ACHN (cell line): ENCODE measurements around the gene ATOX1.
A peak's percentile ranks its signal among the peaks of the same experiment; 100 is the strongest.
"Not testable (repeated sequence)": the region's sequence is repeated elsewhere in the genome, so short reads cannot be mapped to it uniquely, and the experiment has no call there.

Experiments
- DNase-seq: peaks from one replicate; pipeline ENCODE4 v3.0.0-alpha.2; 2015
- in situ Hi-C: cut with HindIII; loops from 2 replicates; pipeline ENCODE4 v1.10.0; 2017; ENCODE audit warnings: low sequenced_read_pairs, low pct_ligation_motif_present, low pct_unique_long_range_greater_than_20kb

Gene ATOX1

DNA sequence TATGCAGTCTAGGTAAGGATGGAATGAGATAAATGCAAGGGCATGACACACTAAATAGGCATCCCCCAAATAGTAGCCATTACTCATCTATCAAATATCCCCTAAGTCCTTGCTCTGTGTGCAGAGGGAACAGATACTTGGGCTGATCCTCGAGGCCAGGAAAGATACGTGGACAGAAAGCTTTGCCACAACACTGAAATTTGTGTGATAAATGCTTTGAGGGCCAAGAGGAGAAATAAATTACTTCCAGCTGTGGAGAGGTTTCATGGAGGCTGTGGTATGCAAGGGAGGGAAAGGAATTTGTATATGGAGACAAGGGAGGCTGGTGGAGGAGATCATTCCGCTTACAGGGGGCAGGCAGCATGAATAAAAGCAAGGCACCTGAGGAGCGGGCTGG lies 18.5 kb downstream of the ATOX1 start:
- in situ Hi-C loops = no loop called here
- peak; percentile 77 for DNase-seq

DNA sequence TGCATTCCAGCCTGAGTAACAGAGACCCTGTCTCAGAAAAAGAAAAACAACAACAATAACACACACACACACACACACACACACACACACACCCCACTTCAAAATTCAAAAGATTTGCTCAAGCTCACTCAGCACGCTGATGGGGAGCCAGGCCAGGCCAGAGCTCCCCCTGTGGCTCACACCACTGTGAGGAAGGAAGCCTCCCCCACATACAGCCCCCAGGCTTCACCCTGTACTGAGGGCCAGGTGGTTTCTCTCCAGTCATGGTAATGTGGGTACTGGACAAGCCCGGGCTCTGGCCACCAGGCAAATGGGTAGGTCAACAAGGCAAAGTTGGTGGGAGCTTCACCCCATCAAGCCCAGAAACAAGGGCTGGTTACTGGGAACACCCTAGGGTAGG lies 19.0 kb downstream of the ATOX1 start:
- in situ Hi-C loops = no loop called here
- DNase-seq = peak; percentile 25

DNA sequence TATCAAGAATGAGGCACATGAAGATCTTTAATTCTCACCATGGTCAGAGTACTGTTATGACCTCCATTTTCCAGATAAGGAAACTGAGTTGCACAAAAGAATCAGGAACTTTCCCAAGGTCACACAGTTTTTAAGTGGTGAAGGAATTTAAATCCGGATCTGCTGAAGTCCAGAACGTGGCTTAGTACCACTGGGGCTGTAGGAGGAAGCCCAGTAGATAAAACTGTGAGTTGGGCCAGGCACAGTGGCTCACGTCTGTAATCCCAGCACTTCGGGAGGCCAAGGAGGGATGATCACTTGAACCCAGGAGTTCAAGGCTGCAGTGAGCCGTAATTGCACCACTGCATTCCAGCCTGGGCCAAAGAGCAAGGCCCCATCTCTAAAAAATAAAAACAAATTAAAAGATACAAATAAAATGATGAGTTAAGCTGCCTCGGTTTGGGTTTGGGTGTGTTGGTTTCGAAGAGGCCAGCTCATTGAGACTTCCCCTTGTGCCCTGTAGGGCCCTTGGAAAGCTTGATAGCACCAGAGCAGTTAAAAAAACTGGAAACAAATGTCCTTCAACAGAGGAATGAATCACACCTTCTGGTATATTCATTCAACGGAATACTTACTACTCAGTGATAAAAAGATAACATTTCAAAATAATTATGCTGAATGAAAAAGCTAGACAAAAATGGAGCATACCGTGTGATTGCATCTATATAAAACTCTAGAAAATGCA lies 20.1 kb downstream of the ATOX1 start:
- DNase-seq = no peak
- in situ Hi-C loops = no loop called here

DNA sequence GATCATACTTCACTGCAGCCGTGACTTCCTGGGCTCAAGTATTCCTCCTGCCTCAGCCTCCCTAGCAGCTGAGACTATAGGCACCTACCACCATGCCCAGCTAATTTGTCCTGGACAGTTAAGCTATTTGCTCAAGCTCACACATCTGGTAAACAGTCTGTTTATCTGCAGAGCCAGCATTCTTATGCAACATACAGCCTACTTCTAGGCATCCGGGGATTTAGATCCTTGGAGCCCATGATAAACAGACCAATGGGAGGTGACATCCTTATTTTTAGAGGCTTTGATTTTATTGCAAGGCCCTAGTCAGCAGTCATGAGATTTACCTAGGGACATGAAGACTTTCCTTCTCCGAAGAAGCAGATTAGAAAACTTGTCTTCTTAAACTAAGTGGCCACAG lies 21.0 kb downstream of the ATOX1 start:
- DNase-seq = no peak
- in situ Hi-C loops = no loop called here

DNA sequence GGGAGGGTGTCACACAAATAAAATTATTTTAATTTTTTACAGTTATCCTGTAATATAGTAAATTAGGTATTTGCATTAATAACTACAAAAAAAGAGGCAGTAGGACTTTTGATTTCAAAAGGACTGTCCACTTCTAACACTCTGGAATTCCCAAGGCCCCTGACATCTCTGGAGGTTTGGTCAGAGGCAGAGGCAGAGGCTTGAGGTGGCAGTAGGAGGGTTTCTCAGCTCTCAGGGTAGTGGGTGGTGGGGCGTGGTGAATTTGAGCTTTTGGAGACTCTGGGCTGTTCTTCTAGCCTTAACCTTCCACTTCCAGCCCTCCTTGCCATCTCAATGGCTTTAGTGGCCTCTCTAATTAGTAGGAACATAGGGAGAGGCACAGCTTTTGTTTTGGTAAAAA lies 22.8 kb downstream of the ATOX1 start:
- DNase-seq = no peak
- in situ Hi-C loops = no loop called here

DNA sequence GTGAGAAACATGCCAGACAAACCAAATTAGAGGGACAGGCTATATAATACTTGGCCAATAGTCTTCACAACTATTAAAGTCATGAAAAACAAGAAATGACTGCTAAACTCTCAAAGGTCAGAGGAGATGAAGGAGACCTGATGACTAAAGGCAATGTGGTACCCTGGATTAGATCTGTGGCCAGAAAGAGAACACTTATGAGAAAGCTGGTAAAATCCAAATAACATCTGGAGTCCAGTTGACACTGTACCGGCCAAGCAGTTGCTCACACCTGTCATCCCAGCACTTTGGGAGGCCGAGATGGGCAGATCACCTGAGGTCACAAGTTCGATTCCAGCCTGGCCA lies 24.4 kb downstream of the ATOX1 start:
- no peak for DNase-seq
- in situ Hi-C loops = no loop called here

DNA sequence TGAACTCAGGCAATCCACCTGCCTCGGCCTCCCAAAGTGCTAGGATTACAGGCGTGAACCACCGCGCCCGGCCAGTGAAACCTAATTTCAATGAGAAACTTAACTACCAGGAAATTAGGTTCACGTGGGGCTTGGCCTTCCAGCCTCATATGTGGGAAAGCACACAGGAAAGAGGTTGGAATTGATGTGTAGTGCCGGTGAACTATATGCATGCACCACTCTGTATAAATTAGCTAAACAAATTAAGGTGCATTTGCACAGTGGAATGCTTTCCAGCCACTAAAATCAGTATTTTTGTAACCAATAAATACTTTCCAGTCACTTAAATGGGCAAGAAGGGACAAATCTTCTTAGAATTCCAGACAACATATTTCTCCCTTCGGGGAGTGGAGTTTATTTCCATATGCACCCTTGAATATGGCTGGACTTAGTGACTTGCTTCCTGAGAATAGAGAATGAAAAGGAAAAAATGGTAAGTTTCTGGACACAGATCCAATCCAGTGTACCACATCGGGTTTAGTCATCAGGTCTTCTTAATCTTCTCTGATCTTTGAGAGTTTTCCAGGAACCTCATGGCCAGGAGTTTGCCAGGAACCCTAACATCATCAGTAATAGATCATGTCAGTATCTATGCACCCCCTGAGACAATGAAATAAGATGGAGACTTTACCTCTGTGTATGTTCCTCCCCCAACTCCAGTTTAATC lies 24.9 kb downstream of the ATOX1 start:
- DNase-seq = no peak
- in situ Hi-C loops = no loop called here

DNA sequence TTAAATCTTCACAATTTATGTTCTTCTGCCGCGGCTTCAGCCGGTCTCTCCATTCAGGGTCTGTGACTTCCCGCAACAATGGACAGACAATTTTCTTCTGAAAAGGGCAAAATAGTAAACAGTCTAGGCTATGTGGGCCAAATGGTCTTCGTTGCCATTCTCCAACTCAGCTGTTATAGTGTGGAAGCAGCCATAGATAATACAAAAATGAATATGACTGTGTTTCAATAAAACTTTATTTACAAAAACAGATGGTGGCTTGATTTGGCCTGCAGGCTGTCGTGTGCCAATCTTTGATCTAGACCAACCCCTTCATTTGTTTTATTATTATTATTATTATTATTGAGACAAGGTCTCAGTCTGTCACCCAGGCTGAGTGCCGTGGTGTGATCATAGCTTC lies 28.1 kb downstream of the ATOX1 start:
- in situ Hi-C loops = no loop called here
- no peak for DNase-seq

DNA sequence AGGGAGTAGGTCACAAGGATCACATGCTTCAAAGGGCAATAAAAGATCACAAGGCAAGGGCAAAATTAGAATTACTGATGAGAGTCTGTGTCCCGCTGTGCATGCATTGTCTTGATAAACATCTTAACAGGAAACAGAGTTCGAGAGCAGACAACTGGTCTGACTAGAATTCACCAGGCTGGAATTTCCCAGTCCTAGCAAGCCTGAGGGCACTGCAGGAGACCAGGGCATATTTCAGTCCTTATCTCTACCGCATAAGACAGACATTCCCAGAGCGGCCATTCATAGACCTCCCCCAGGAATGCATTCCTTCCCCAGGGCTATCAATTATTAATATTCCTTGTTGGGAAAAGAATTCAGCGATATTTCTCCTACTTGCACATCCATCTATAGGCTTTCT lies 28.8 kb downstream of the ATOX1 start:
- DNase-seq = peak; percentile 75
- in situ Hi-C loops = not testable (repeated sequence)

DNA sequence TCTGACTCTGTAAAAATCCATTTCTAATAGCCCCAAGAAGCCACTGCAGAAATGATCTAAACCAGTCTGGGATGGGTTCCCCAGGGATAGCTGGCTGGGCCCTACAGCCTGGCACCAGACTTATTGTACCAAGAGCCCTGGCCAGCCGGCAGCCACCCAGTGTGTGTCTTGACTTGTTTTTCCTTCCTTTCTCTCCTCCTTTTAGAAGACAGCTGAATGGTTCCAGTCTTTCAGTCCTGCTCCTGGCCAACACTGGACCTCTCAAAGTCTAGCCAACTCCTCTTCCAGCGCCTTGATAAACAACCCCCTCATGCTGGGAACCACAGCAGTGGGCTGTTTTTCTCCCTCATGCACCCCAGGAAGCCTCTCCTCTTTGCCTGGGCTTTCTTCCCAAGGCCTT lies 34.1 kb downstream of the ATOX1 start:
- DNase-seq = no peak
- in situ Hi-C loops = no loop called here

DNA sequence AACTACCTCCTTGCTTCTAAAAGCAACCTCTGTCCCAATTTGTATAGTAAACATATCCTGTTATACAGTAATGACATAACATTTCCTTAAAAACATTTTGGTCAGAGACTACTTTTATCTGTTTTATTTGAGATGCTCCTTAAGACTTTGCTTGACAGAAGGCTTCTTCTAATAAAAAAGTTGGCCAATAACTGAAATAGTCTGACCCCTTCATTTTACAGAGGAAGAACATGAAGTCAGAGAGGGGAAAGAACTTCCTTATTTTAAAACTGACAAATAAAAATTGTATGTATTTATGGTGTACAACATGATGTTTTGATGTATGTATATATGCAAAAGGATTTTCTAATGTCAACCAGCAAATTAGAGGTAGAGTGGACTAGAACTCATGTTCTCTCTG lies 35.9 kb downstream of the ATOX1 start:
- no peak for DNase-seq
- in situ Hi-C loops = no loop called here

DNA sequence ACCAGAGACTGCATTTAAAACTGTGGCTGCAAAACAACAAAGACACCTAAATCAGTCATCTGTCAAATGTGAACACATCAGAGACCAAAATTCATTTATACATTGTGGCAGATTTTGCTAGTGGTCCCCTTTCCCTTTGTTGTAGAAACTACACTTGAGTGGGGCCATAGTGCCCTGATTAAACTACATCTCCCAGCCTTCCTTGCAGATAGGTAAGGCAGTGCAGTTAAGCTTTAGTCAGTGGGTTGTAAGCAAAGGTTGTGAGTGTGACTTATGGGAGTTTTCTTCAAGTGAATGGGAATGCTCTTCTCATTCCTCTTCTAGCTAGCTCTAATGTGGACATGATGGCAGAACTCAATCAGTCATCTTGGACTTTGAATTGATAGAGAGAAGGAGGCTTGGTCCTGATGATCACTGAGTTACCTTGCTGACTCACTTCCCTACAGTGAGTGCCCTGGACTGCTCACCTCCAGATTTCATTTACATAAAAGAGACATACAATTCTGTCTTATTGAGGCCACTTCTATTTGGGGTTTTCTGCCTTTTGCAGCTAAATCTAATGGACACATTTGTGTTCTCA lies 36.5 kb downstream of the ATOX1 start:
- DNase-seq = no peak
- in situ Hi-C loops = no loop called here

DNA sequence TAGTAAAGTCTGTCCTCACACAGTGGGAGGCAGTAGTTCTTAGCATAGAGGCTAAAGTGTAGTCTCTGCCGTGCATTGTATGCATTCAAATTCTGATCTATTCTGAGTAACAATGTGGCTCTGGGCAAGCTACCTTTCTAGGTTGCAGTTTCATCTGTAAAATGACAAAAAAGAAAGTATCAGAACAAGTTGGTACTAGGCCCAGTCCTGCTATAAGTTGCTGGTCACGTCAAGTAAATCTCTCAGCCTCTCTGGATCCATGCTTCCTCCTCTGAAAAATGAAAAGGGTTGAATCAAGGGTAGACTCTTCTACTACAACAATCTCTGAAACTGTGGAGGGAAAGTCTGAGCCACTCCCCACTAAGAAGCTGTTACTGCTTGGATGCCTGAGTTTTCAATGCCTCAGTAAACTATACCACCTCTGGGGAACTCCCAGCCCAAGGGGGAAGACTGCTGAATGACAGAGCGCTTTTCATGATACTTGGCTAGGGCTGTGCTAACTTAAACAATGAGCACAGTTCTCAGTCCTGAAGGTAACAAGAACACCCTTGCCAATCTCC lies 37.3 kb downstream of the ATOX1 start:
- DNase-seq = no peak
- in situ Hi-C loops = no loop called here

DNA sequence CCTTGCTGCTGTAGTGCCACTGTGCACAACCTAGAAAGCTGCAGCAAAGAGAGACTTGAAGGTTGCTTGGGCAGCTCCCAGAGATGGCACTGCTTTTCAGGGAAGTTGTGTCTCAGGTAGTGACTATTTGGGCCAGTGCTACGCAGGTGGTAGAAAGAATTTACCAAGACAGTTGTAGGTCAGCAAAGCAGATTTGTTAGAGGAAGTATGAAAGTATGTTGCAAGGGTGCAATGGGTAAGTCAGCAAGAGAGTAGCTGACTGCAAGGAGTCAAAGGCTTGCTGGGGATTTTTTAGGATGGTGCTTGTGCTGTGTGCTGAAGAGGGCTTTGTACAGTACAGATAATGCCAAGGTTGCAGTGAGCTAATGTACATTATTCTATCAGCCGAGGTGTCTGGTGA lies 38.2 kb downstream of the ATOX1 start:
- in situ Hi-C loops = no loop called here

DNA sequence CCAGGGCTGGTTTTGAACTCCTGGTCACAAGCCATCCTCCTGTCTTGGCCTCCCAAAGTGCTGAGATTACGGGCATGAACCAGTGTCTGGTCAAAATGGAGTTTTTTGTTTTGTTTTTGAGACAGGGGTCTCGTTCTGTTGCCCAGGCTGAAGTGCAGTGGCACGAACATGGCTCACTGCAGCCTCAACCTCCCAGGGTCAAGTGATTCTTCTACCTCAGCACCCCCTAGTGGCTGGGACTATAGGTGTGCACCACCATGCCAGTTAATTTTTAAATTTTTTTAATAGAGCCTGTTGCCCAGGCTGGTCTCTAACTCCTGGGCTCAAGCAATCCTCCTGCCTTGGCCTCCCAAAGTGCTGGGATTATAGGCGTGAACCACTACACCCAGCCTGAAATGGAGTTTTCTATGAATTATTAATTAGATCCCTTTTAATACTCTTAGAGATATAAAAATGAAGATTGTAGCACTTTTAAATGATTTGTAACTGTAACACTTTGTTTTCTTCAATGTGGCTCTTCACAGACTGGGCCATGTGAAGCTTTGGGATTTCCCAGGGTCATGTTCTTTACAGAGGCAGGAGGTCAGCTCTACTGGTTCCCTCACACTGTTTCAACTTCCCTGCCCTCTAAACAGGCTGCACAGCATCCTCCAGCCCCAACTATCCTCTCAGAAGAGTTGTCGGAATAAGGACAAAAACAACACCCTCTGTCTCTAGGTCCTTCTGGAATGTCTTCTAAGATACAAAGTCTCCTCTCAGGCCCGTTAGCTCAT lies 39.0 kb downstream of the ATOX1 start:
- DNase-seq = peak; percentile 46
- in situ Hi-C loops = no loop called here

More for the DNA sequence above, 38.2 kb downstream of the ATOX1 start:
- no peak for DNase-seq

DNA sequence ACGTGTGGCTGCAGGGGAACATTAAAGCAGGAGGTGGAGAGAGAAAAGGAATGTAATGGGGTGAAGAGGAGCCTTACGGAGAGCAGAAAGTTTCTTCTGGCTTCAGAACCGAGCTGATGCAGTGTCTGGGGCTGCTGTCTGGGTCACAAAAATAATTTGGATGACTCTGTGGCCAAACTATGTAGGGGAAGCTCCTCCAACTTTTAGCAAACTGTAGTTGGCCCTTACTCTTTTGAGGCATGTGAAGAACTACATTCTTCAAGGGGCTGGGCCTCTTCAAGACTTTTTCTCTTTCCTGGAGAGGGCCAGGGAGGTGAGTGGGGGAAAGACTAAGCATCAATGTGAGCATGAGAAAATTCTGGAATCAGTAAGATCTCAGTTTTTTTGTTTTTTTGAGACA lies 39.8 kb downstream of the ATOX1 start:
- DNase-seq = no peak
- in situ Hi-C loops = no loop called here

DNA sequence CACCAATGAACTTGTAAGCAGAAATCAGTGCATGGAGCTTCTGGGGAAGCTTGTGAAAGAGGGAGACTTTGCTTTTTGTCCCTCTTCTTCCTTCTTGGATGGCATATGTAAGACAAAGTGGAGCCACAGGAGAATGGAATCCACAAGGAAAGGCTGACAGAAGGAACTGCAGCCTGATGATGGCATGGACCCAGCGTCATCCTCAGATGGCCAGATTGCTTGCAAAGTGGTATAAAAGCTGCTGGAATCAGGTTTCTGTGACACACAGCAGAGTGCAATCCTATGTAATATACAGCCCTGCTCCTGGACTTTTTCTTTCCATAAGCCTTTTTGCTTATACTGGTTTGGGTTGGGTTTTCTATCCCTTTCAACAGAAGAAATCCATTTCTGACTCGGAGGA lies 40.3 kb downstream of the ATOX1 start:
- no peak for DNase-seq
- in situ Hi-C loops = no loop called here

DNA sequence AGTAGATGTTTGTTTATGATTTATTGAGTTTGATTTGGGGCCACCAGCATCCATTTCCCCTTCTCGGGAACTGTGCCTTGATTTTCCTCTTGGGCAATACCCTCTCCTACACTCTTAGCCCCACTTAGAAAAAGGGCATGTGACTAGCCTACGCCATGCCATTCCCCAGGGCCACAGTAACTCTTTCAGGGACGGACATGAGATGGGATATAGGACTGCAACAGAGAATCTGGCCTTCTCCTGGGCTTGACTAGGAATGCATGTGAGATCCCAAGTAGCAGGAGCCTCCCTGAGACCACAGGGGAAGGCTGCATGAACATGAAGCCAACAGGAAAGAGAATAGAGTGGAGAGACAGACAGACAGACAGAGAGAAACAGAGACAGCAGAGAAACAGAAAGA lies 41.0 kb downstream of the ATOX1 start:
- in situ Hi-C loops = no loop called here
- no peak for DNase-seq

DNA sequence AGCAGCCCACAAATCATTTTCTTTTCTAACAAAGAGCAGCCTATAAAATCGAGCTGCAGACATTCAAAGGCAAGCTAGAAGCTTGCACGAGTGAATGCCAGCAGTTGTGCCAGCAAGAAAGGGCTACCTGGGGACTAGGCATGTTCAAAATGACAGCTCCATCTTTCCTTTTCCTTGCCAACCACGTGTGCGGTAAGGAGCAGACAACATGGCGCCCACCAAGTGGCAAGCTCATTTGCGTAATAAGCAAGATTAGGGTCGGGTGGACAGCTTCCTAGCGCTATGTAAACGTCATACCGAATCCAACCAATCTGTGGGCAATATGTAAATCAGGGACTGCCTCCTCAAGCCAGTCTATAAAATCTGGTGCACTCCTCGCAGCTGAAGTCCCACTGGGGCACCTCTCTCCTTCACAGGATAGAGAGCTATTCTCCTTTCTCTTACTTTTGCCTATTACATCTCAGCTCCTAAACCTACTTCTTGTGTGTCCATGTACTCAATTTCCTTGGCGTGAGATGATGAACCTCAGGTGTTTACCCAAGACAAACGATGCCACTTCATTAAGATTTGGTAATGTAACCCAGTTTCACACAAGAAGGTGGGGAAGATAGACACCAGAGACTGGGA lies 49.2 kb downstream of the ATOX1 start:
- in situ Hi-C loops = no loop called here
- no peak for DNase-seq
